Central memory CD8-positive, alpha-beta T cell (primary cell): ENCODE results near the gene PNMA6F.

Experiments
- ATAC-seq: fragments of 150-1000 bp; cut with Tn5 transposase; replicated peaks from 2 replicates; pipeline ENCODE4 v1.10.0; 2022; ENCODE audit warnings: mild to moderate bottlenecking, moderate FRiP score, moderate number of reproducible peaks; ENCODE audit not compliant: poor library complexity, severe bottlenecking; ENCODE audit errors: extremely low read depth
- DNase-seq, 2 donors: peaks; one replicate each; pipeline ENCODE4 v3.0.0; 2021; ENCODE audit warnings: low spot score in 2 of 2
- H3K27ac Mint-ChIP-seq: one replicate; pipeline ENCODE4 v1.8.0; 2022; ENCODE audit warnings: low read depth, mild to moderate bottlenecking, moderate library complexity, mixed read lengths
- H3K27me3 Mint-ChIP-seq: one replicate; pipeline ENCODE4 v1.8.0; 2022; ENCODE audit warnings: mixed read lengths
- H3K36me3 Mint-ChIP-seq: one replicate; pipeline ENCODE4 v1.8.0; 2022; ENCODE audit warnings: mild to moderate bottlenecking, moderate library complexity, mixed read lengths; ENCODE audit not compliant: insufficient read depth
- H3K4me1 Mint-ChIP-seq: one replicate; pipeline ENCODE4 v1.8.0; 2022; ENCODE audit warnings: mixed read lengths
- H3K4me3 Mint-ChIP-seq: one replicate; pipeline ENCODE4 v1.8.0; 2022; ENCODE audit warnings: mild to moderate bottlenecking, moderate library complexity, mixed read lengths
- H3K9me3 Mint-ChIP-seq: one replicate; pipeline ENCODE4 v1.8.0; 2022; ENCODE audit warnings: mixed read lengths

The PNMA6F gene

DNA sequence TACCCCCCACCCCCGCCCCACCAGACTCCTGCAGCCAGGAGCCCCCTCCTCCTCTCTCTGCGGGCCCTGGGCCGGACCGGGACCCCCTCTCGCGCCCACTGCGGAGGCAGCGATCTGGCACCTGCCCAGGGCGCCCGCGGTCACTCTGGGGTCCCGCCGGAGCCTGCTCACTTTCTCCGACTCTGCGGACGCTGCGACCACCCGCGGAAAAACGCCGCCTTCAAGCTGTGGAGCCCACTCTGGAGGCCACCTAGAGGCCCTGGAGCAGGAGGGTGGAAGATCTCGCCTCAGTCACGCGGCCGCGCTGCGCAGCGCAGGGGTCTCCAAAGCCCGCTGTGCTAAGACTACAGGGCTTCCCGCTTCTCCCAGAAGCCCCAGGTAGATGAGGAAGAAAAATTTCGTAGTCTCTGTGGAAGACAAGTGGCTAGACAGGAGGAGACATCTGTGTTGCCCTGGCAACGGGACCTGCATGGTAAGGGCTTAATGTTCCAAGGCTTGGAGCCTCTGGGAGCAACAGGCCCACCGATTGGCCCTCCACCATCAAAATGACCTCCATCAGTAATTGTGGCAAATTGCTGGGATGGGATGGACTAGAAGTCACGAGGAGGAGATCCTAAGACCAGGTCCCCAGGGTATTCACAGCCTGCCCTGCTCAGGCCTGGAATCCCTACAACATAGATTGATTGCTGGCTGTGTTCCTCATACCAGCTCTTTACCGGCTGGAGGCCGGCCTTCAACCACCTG, at the start of gene PNMA6F:
PNMA6F (minus strand) TSS at position 387 of the 744 bp plus-strand sequence. CDS start 1,093 bp downstream, outside the sequence.
- no peak for DNase-seq
- Mint-ChIP-seq H3K4me3 (no peak within 1 kb of the TSS), H3K9me3 (no peaks in the 10 kb centered on the region), H3K36me3 (peaks cover 1% of the 10 kb centered on the region), H3K27ac (no peak within 1 kb of the TSS), H3K27me3 (peaks cover 37% of the 10 kb centered on the region), H3K4me1 (no peaks in the 10 kb centered on the region)
- no peak for ATAC-seq

DNA sequence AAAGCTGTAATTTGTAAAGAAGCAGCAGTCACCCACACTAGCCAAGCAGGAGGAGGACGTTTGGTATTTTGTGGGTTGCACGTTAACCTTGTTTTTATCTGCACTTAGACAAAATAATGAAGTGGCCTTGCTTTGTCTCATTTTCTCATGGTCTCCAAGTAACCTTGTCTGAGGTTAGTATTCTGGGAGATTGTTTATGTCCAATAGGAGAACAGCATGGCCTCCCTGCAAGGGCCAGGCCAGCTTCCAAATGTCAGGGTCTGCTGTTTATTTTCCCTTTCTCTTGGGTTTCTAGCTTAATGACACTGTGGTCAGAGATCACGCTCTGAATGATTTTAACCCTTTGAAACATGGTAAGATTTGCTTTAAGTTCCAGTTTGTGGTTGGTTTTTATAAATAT, 49.7 kb upstream of the PNMA6F start:
- H3K36me3 Mint-ChIP-seq = no peaks in the 10 kb centered on the region
- H3K27ac Mint-ChIP-seq = no peak overlapping the region
- DNase-seq (no peak), ATAC-seq (no peak)
- peaks cover 15% of the 10 kb centered on the region for H3K27me3 Mint-ChIP-seq
- no peak overlapping the region for H3K4me3 Mint-ChIP-seq
- no peaks in the 10 kb centered on the region for H3K9me3 Mint-ChIP-seq
- H3K4me1 Mint-ChIP-seq = peaks cover 5% of the 10 kb centered on the region

- Mint-ChIP-seq H3K36me3 (no peaks in the 10 kb centered on the region), H3K4me1 (peaks cover 5% of the 10 kb centered on the region), H3K27me3 (peaks cover 15% of the 10 kb centered on the region), H3K27ac (no peak overlapping the region), H3K4me3 (no peak overlapping the region), H3K9me3 (no peaks in the 10 kb centered on the region)
- ATAC-seq (no peak), DNase-seq (no peak)
Observed at GRCh38 chrX:153370293-153371055, 48.9 kb upstream of the PNMA6F start.

- no peak overlapping the region for H3K4me3 Mint-ChIP-seq
- DNase-seq (no peak), ATAC-seq (no peak)
- peaks cover 15% of the 10 kb centered on the region for H3K27me3 Mint-ChIP-seq
- H3K4me1 Mint-ChIP-seq = peaks cover 5% of the 10 kb centered on the region
- H3K9me3 Mint-ChIP-seq = no peaks in the 10 kb centered on the region
- H3K27ac Mint-ChIP-seq = no peak overlapping the region
- H3K36me3 Mint-ChIP-seq = no peaks in the 10 kb centered on the region
Observed at GRCh38 chrX:153366878-153367538, 45.4 kb upstream of the PNMA6F start.

DNA sequence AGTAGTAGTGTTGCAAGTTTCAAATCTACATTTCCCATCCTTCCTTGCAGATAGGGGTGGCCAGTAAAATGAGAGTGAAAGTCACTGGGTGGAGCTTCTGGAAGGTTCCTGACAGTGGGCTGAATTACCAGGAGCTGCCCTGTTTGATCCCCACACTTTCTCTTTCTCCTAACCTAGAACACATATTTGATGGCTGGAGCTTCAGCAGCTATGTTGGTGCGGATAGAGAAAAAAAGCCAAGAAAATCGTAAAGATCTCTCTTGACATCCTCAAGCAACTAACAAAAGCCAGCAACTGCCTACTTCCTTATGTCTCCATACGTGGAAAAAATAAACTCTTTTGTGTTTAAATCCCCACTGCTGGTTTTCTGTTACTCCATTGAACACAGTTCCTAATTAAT, 44.6 kb upstream of the PNMA6F start:
- Mint-ChIP-seq H3K36me3 (no peaks in the 10 kb centered on the region), H3K4me3 (no peak overlapping the region), H3K4me1 (peaks cover 5% of the 10 kb centered on the region), H3K9me3 (no peaks in the 10 kb centered on the region), H3K27me3 (peaks cover 15% of the 10 kb centered on the region), H3K27ac (no peak overlapping the region)
- no peak for ATAC-seq
- no peak for DNase-seq

GRCh38 chrX:153365670-153366069, 44.1 kb upstream of the PNMA6F start:
- Mint-ChIP-seq H3K4me3 (no peak overlapping the region), H3K27me3 (peaks cover 11% of the 10 kb centered on the region), H3K27ac (no peak overlapping the region), H3K4me1 (peaks cover 3% of the 10 kb centered on the region), H3K9me3 (no peaks in the 10 kb centered on the region), H3K36me3 (no peaks in the 10 kb centered on the region)
- ATAC-seq = no peak
- DNase-seq = no peak

DNA sequence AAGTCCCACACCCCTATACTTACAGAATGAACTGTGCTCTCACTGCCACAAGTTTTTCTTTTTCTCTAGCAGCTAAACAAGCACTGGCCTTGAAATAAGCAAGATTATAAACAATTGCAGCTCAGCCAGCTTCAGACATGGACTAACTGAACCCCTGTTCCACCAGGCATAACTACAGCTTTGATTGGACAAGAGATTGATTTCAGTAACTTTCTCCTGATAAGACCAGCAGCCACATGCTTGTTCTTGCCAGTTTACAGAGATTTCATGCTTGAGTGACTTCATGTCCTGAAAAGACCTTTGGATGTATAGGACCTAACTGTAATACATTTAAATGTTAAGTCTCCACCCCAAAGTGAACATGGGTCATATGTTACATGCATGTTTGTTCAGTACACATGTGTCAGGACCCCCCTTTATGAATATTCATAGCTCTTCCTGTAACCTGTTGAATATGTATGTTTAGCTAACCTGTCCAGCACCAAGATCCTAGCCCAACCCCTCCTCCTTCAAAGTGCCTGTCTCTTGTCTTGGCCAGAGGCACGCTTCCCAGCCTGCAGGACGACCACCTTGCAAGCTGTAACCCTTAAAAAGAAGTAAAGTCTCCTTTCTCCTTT, 40.3 kb upstream of the PNMA6F start:
- DNase-seq (no peak), ATAC-seq (no peak)
- Mint-ChIP-seq H3K27me3 (no peaks in the 10 kb centered on the region), H3K27ac (no peak overlapping the region), H3K36me3 (no peaks in the 10 kb centered on the region), H3K4me1 (no peaks in the 10 kb centered on the region), H3K4me3 (no peak overlapping the region), H3K9me3 (no peaks in the 10 kb centered on the region)

DNA sequence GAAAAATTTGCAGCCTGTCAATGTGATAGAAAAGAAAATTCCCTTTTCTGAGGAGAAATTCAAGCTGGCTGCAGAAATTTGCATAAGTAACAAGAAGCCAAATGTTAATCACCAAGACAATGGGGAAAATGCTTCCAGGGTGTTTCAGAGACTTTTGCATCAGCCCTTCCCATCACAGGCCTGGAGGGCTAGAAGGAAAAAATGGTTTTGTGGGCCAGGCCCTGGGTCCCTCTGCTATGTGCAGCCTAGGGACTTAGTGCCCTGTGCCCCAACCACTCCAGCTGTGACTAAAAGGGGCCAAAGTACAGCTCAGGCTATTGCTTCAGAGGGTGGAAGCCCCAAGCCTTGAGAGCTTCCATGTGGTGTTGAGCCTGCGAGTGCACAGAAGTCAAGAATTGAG, 36.3 kb upstream of the PNMA6F start:
- ATAC-seq (no peak), DNase-seq (no peak)
- H3K36me3 Mint-ChIP-seq = no peaks in the 10 kb centered on the region
- no peaks in the 10 kb centered on the region for H3K27me3 Mint-ChIP-seq
- H3K4me3 Mint-ChIP-seq = no peak overlapping the region
- no peaks in the 10 kb centered on the region for H3K9me3 Mint-ChIP-seq
- no peak overlapping the region for H3K27ac Mint-ChIP-seq
- no peaks in the 10 kb centered on the region for H3K4me1 Mint-ChIP-seq

GRCh38 chrX:153353416-153353815, 31.8 kb upstream of the PNMA6F start:
- DNase-seq (no peak), ATAC-seq (no peak)
- H3K9me3 Mint-ChIP-seq = no peaks in the 10 kb centered on the region
- H3K4me3 Mint-ChIP-seq = no peak overlapping the region
- H3K27me3 Mint-ChIP-seq = no peaks in the 10 kb centered on the region
- peaks cover 6% of the 10 kb centered on the region for H3K36me3 Mint-ChIP-seq
- H3K4me1 Mint-ChIP-seq = peaks cover 6% of the 10 kb centered on the region
- no peak overlapping the region for H3K27ac Mint-ChIP-seq

- Mint-ChIP-seq H3K27ac (no peak overlapping the region), H3K27me3 (no peaks in the 10 kb centered on the region), H3K4me1 (peaks cover 6% of the 10 kb centered on the region), H3K4me3 (no peak overlapping the region), H3K36me3 (peaks cover 7% of the 10 kb centered on the region), H3K9me3 (no peaks in the 10 kb centered on the region)
- DNase-seq (no peak), ATAC-seq (no peak)
Observed at GRCh38 chrX:153352858-153353257, 31.3 kb upstream of the PNMA6F start.

GRCh38 chrX:153351981-153352380, 30.4 kb upstream of the PNMA6F start:
- Mint-ChIP-seq H3K4me1 (peaks cover 6% of the 10 kb centered on the region), H3K27ac (no peak overlapping the region), H3K27me3 (no peaks in the 10 kb centered on the region), H3K36me3 (peaks cover 7% of the 10 kb centered on the region), H3K9me3 (no peaks in the 10 kb centered on the region), H3K4me3 (no peak overlapping the region)
- DNase-seq (no peak), ATAC-seq (no peak)

- H3K27me3 Mint-ChIP-seq = no peaks in the 10 kb centered on the region
- DNase-seq (no peak), ATAC-seq (no peak)
- peaks cover 6% of the 10 kb centered on the region for H3K4me1 Mint-ChIP-seq
- H3K4me3 Mint-ChIP-seq = no peak overlapping the region
- no peak overlapping the region for H3K27ac Mint-ChIP-seq
- peaks cover 9% of the 10 kb centered on the region for H3K36me3 Mint-ChIP-seq
- H3K9me3 Mint-ChIP-seq = no peaks in the 10 kb centered on the region
Observed at GRCh38 chrX:153349952-153350351, 28.4 kb upstream of the PNMA6F start.
